Measurements from ENCODE around the gene CFAP97D2. TPM values are rescaled to one million over a fixed set of nuclear protein-coding genes. Genes with fewer than 3 reads are reported as not detected.
"Not testable (repeated sequence)": the region's sequence is repeated elsewhere in the genome, so short reads cannot be mapped to it uniquely, and the experiment has no call there.

The CFAP97D2 gene
- polyA plus RNA-seq, 1 of the 3 experiments (the other 2 are of a cell fraction): not detected

GRCh38 chr13:114155926-114156883, 22.9 kb upstream of the CFAP97D2 start (continued):
- no peak for TF ChIP-seq JUND (IDR thresholded peaks at IDR 0.05)
- TF ChIP-seq GATA2 (CRISPR knock-in tag; IDR thresholded peaks at IDR 0.05): no peak
- TF ChIP-seq ELF1 (IDR thresholded peaks at IDR 0.05): no peak

GRCh38 chr13:114157869-114158495, 21.1 kb upstream of the CFAP97D2 start:
- TF ChIP-seq TAF1 (IDR thresholded peaks at IDR 0.05; ENCODE audit: borderline replicate concordance, low read depth, low read length) (no peak), GATA2 (CRISPR knock-in tag; IDR thresholded peaks at IDR 0.05) (no peak), TCF12 (IDR thresholded peaks at IDR 0.05) (no peak), IRF3 (IDR thresholded peaks at IDR 0.05; ENCODE audit: low read depth, low read length) (no peak), RXRA (IDR thresholded peaks at IDR 0.05; ENCODE audit: borderline replicate concordance, low read depth) (no peak), CHD2 (IDR thresholded peaks at IDR 0.05; ENCODE audit: low read length, partially characterized antibody) (no peak), POLR2AphosphoS5 (IDR thresholded peaks at IDR 0.05; ENCODE audit: low read depth, low read length) (no peak), SMC3 (IDR thresholded peaks at IDR 0.05; ENCODE audit: low read depth, low read length) (no peak)
- TF ChIP-seq, protein P1, sequence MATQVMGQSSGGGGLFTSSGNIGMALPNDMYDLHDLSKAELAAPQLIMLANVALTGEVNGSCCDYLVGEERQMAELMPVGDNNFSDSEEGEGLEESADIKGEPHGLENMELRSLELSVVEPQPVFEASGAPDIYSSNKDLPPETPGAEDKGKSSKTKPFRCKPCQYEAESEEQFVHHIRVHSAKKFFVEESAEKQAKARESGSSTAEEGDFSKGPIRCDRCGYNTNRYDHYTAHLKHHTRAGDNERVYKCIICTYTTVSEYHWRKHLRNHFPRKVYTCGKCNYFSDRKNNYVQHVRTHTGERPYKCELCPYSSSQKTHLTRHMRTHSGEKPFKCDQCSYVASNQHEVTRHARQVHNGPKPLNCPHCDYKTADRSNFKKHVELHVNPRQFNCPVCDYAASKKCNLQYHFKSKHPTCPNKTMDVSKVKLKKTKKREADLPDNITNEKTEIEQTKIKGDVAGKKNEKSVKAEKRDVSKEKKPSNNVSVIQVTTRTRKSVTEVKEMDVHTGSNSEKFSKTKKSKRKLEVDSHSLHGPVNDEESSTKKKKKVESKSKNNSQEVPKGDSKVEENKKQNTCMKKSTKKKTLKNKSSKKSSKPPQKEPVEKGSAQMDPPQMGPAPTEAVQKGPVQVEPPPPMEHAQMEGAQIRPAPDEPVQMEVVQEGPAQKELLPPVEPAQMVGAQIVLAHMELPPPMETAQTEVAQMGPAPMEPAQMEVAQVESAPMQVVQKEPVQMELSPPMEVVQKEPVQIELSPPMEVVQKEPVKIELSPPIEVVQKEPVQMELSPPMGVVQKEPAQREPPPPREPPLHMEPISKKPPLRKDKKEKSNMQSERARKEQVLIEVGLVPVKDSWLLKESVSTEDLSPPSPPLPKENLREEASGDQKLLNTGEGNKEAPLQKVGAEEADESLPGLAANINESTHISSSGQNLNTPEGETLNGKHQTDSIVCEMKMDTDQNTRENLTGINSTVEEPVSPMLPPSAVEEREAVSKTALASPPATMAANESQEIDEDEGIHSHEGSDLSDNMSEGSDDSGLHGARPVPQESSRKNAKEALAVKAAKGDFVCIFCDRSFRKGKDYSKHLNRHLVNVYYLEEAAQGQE (IDR thresholded peaks at IDR 0.05; ENCODE audit: low read depth, low read length): no peak
- TF ChIP-seq, protein P2, sequence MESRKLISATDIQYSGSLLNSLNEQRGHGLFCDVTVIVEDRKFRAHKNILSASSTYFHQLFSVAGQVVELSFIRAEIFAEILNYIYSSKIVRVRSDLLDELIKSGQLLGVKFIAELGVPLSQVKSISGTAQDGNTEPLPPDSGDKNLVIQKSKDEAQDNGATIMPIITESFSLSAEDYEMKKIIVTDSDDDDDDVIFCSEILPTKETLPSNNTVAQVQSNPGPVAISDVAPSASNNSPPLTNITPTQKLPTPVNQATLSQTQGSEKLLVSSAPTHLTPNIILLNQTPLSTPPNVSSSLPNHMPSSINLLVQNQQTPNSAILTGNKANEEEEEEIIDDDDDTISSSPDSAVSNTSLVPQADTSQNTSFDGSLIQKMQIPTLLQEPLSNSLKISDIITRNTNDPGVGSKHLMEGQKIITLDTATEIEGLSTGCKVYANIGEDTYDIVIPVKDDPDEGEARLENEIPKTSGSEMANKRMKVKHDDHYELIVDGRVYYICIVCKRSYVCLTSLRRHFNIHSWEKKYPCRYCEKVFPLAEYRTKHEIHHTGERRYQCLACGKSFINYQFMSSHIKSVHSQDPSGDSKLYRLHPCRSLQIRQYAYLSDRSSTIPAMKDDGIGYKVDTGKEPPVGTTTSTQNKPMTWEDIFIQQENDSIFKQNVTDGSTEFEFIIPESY (IDR thresholded peaks at IDR 0.05; ENCODE audit: borderline replicate concordance, low read depth): no peak
- Histone ChIP-seq H3K79me2 (ENCODE audit: insufficient read depth) (no peaks in the 10 kb centered on the region), H3K36me3 (replicated peaks in 1 of 2; ENCODE audit: control insufficient read depth in 1 of 2, insufficient read depth in 2 of 2, low read length in 1 of 2) (no peaks in the 10 kb centered on the region), H3K9me3 (no peaks in the 10 kb centered on the region), H3K9me2 (no peaks in the 10 kb centered on the region), H3K9ac (no peak overlapping the region), H3K27ac (ENCODE audit: low read depth in 2 of 2, low read length in 1 of 2) (no peak overlapping the region), H2AFZ (ENCODE audit: low read depth) (no peak overlapping the region), H3K4me3 (ENCODE audit: low read depth in 2 of 2, low read length in 1 of 2) (no peak overlapping the region), H3F3A (replicated peaks; ENCODE audit: insufficient read depth) (no peaks in the 10 kb centered on the region), H3K4me1 (ENCODE audit: control insufficient read depth in 1 of 2, insufficient read depth in 2 of 2, low read depth in 1 of 2, low read length in 1 of 2) (peaks cover 0 to 5% of the 10 kb centered on the region in 2 experiments; a peak in 1 of 4 replicates), H3K4me2 (no peak overlapping the region), H4K20me1 (ENCODE audit: insufficient read depth) (no peaks in the 10 kb centered on the region), H3K27me3 (ENCODE audit: insufficient read depth) (no peaks in the 10 kb centered on the region)
- ChIA-PET POLR2A (no interaction called here), CTCF (no interaction called here)
- no peak for DNase-seq
- 62% methylated on average over 11 of the region's 11 CpGs for WGBS (ENCODE audit: low lambda C conversion rate)

DNA sequence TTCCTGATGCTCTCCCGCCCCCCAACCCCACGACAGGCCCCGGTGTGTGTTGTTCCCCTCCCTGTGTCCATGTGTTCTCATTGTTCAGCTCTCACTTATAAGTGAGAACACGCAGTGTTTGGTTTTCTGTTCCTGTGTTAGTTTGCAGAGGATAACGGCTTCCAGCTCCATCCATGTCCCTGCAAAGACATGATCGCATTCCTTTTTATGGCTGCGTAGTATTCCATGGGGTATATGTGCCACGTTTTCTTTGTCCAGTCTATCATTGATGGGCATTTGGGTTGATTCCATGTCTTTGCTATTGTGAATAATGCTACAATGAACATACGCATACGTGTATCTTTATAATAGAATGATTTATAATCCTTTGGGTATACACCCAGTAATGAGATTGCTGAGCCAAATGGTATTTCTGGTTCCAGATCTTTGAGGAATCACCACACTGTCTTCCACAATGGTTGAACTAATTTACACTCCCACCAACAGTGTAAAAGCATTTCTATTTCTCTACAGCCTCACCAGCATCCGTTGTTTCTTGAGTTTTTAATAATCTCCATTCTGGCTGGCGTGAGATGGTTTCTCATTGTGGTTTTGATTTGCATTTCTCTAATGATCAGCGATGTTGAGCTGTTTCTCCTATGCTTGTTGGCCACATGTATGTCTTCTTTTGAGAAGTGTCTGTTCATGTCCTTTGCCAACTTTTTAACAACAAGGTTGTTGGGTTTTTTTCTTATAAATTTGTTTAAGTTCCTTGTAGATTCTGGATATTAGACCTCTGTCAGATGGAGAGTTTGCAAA, 20.0 kb upstream of the CFAP97D2 start:
- H4K20me1 ChIP-seq (ENCODE audit: insufficient read depth); H3K4me3 ChIP-seq (ENCODE audit: low read depth in 2 of 2, low read length in 1 of 2); H3K36me3 ChIP-seq (replicated peaks in 1 of 2; ENCODE audit: control insufficient read depth in 1 of 2, insufficient read depth in 2 of 2, low read length in 1 of 2); H3K9me3 ChIP-seq; CTCF ChIA-PET; H3K9me2 ChIP-seq; POLR2A ChIA-PET; H3K79me2 ChIP-seq (ENCODE audit: insufficient read depth); H3K4me1 ChIP-seq (ENCODE audit: control insufficient read depth in 1 of 2, insufficient read depth in 2 of 2, low read depth in 1 of 2, low read length in 1 of 2); H3K4me2 ChIP-seq; H3K27me3 ChIP-seq (ENCODE audit: insufficient read depth); H3K27ac ChIP-seq (ENCODE audit: low read depth in 2 of 2, low read length in 1 of 2); DNase-seq; H2AFZ ChIP-seq (ENCODE audit: low read depth); H3F3A ChIP-seq (replicated peaks; ENCODE audit: insufficient read depth); H3K9ac ChIP-seq: not testable (repeated sequence)
- 81% methylated on average over 13 of the region's 13 CpGs for WGBS (ENCODE audit: low lambda C conversion rate)
